H1 (cell line): Measurements from ENCODE around the gene NUCB1. TPM values are rescaled to one million over a fixed set of nuclear protein-coding genes. Genes with fewer than 3 reads are reported as not detected.

ENCODE experiments used
- CTCF ChIA-PET: fragments of 300-600 bp; sonication (Branson Sonifier 250); formaldehyde crosslinking; loops from one replicate; lab custom pipeline; 2021; ENCODE audit not compliant: partially characterized antibody; lab: Charles Lee
- POLR2A ChIA-PET: fragments of 300-600 bp; sonication (Branson Sonifier 250); formaldehyde crosslinking; loops from one replicate; lab custom pipeline; 2021; ENCODE audit warnings: inconsistent platforms; ENCODE audit not compliant: partially characterized antibody; lab: Charles Lee
- DNase-seq, 2 experiments: peaks; one replicate each; pipeline versions ENCODE4 v3.0.0 to v3.0.0-alpha.2; 2010 to 2022; ENCODE audit warnings: low spot score in 2 of 2, low read depth in 1 of 2, mixed read lengths in 1 of 2
- FAIRE-seq: peaks from 2 replicates; lab custom pipeline; 2011; peaks lifted over from hg19 to GRCh38; lab: Jason Lieb, UNC
- H2AFZ ChIP-seq: 2 replicates; pipeline ENCODE4 v1.8.1; 2012; ENCODE audit warnings: low read length, inconsistent platforms
- H2AK5ac ChIP-seq: 2 replicates; pipeline ENCODE4 v1.6.1; 2013; ENCODE audit warnings: low read depth, low read length
- H2BK120ac ChIP-seq: replicated peaks from 2 replicates; pipeline ENCODE3; 2013; ENCODE audit warnings: low read depth, low read length, inconsistent platforms
- H2BK12ac ChIP-seq: 2 replicates; pipeline ENCODE4 v1.6.1; 2013; ENCODE audit warnings: low read depth, low read length
- H2BK15ac ChIP-seq: 2 replicates; pipeline ENCODE4 v1.6.1; 2013; ENCODE audit warnings: low read length
- H2BK20ac ChIP-seq: 2 replicates; pipeline ENCODE4 v1.6.1; 2013; ENCODE audit warnings: low read length
- H2BK5ac ChIP-seq: 2 replicates; pipeline ENCODE4 v1.6.1; 2013; ENCODE audit warnings: low read depth, low read length
- H3K14ac ChIP-seq: 2 replicates; pipeline ENCODE4 v1.6.1; 2013; ENCODE audit warnings: inconsistent platforms; ENCODE audit not compliant: insufficient read length
- H3K18ac ChIP-seq: 2 replicates; pipeline ENCODE4 v1.6.1; 2013; ENCODE audit warnings: low read length; ENCODE audit errors: extremely low read depth
- H3K23ac ChIP-seq: 2 replicates; pipeline ENCODE4 v1.6.1; 2013; ENCODE audit warnings: inconsistent platforms; ENCODE audit not compliant: insufficient read length
- H3K23me2 ChIP-seq: 2 replicates; pipeline ENCODE4 v1.6.1; 2013; ENCODE audit warnings: low read depth, low read length
- H3K27ac ChIP-seq: 2 replicates; pipeline ENCODE4 v1.6.1; 2011; ENCODE audit warnings: low read depth, low read length, inconsistent platforms
- H3K27me3 ChIP-seq, 4 experiments: replicated peaks in 1 of 4; 1 replicate in 1 of 4; 2 replicates in 3 of 4; pipeline versions ENCODE4 v1.6.1 to v1.8.1; 2011 to 2013; ENCODE audit warnings: low read length in 3 of 4, mild to moderate bottlenecking in 3 of 4, inconsistent platforms in 2 of 4, mixed read lengths in 2 of 4, moderate library complexity in 1 of 4; ENCODE audit not compliant: control insufficient read depth in 3 of 4, insufficient read depth in 3 of 4; ENCODE audit errors: extremely low read depth in 1 of 4
- H3K36me3 ChIP-seq, 4 experiments: 2 replicates each; pipeline versions ENCODE4 v1.6.1 to v1.8.1; 2011 to 2013; ENCODE audit warnings: mild to moderate bottlenecking in 4 of 4, low read length in 3 of 4, moderate library complexity in 2 of 4, control low read depth in 1 of 4, inconsistent platforms in 1 of 4; ENCODE audit not compliant: insufficient read depth in 4 of 4, control insufficient read depth in 2 of 4
- H3K4ac ChIP-seq: replicated peaks from 2 replicates; pipeline ENCODE3; 2013; ENCODE audit warnings: low read length, low read depth, mixed read lengths, inconsistent platforms; ENCODE audit not compliant: insufficient read length
- H3K4me1 ChIP-seq, 4 experiments: replicated peaks in 1 of 4; 1 replicate in 1 of 4; 2 replicates in 3 of 4; pipeline versions ENCODE4 v1.6.1 to v1.8.1; 2011 to 2013; ENCODE audit warnings: low read length in 3 of 4, inconsistent platforms in 2 of 4, mixed read lengths in 1 of 4; ENCODE audit not compliant: insufficient read depth in 4 of 4, control insufficient read depth in 3 of 4
- H3K4me2 ChIP-seq, 2 experiments: 2 replicates each; pipeline versions ENCODE4 v1.6.1 to v1.8.1; 2011 to 2013; ENCODE audit warnings: low read depth in 2 of 2, low read length in 2 of 2, control low read depth in 1 of 2, inconsistent platforms in 1 of 2, mild to moderate bottlenecking in 1 of 2; ENCODE audit not compliant: insufficient read depth in 1 of 2
- H3K4me3 ChIP-seq, 4 experiments: fragments of 200-600, 300-600 bp in 1 of 4; sonication (generic), shearing (Covaris generic), sonication (Bioruptor Twin) in 1 of 4; 2 replicates each; pipeline versions ENCODE4 v1.5.1 to v1.8.1; 2011 to 2016; ENCODE audit warnings: low read length in 4 of 4, low read depth in 3 of 4, control low read depth in 2 of 4, inconsistent platforms in 2 of 4, mild to moderate bottlenecking in 2 of 4, mixed read lengths in 1 of 4, moderate library complexity in 1 of 4; ENCODE audit not compliant: insufficient read depth in 2 of 4; ENCODE audit errors: extremely low read depth in 1 of 4
- H3K56ac ChIP-seq: replicated peaks from 2 replicates; pipeline ENCODE3; 2013; ENCODE audit warnings: low read depth, mild to moderate bottlenecking, mixed read lengths, low read length, inconsistent platforms; ENCODE audit not compliant: insufficient read length
- H3K79me1 ChIP-seq: 2 replicates; pipeline ENCODE4 v1.6.1; 2013; ENCODE audit warnings: low read depth, low read length, control low read depth
- H3K79me2 ChIP-seq, 2 experiments: 2 replicates each; pipeline versions ENCODE4 v1.6.1 to v1.8.1; 2012 to 2013; ENCODE audit warnings: low read length in 2 of 2, mild to moderate bottlenecking in 2 of 2, inconsistent platforms in 1 of 2; ENCODE audit not compliant: insufficient read depth in 2 of 2, control insufficient read depth in 1 of 2
- H3K9ac ChIP-seq, 4 experiments: replicated peaks in 1 of 4; 1 replicate in 1 of 4; 2 replicates in 3 of 4; pipeline versions ENCODE4 v1.6.1 to v1.8.1; 2011 to 2013; ENCODE audit warnings: low read depth in 3 of 4, low read length in 3 of 4, control low read depth in 2 of 4, mild to moderate bottlenecking in 2 of 4, moderate library complexity in 2 of 4, inconsistent platforms in 1 of 4; ENCODE audit errors: extremely low read depth in 1 of 4
- H3K9me3 ChIP-seq, 2 experiments: 2 replicates each; pipeline versions ENCODE4 v1.6.1 to v1.8.1; 2012 to 2013; ENCODE audit warnings: mild to moderate bottlenecking in 2 of 2, moderate library complexity in 2 of 2, control low read depth in 1 of 2, inconsistent platforms in 1 of 2, low read depth in 1 of 2, low read length in 1 of 2, mixed read lengths in 1 of 2; ENCODE audit not compliant: insufficient read depth in 2 of 2
- H4K20me1 ChIP-seq, 2 experiments: replicated peaks in 1 of 2; 2 replicates each; pipeline versions ENCODE3 to v1.8.1; 2011 to 2013; ENCODE audit warnings: inconsistent platforms in 2 of 2, low read length in 2 of 2, mild to moderate bottlenecking in 1 of 2; ENCODE audit not compliant: insufficient read depth in 2 of 2, control insufficient read depth in 1 of 2
- H4K5ac ChIP-seq: 2 replicates; pipeline ENCODE4 v1.6.1; 2013; ENCODE audit warnings: low read length, low read depth, mixed read lengths, inconsistent platforms; ENCODE audit not compliant: insufficient read length
- H4K8ac ChIP-seq: 2 replicates; pipeline ENCODE4 v1.8.0; 2013; ENCODE audit warnings: mild to moderate bottlenecking, moderate library complexity, low read length, inconsistent platforms; ENCODE audit not compliant: insufficient read depth; ENCODE audit errors: extremely low read depth
- H4K91ac ChIP-seq: replicated peaks from 2 replicates; pipeline ENCODE3; 2013; ENCODE audit warnings: low read length, mixed read lengths, inconsistent platforms; ENCODE audit not compliant: insufficient read length
- BCL11A ChIP-seq, 2 experiments: IDR thresholded peaks; one replicate each; pipeline ENCODE4 v1.6.1; 2011; ENCODE audit warnings: low read depth in 2 of 2, low read length in 2 of 2, mild to moderate bottlenecking in 2 of 2
- CHD2 ChIP-seq: IDR thresholded peaks from 2 replicates; pipeline ENCODE4 v1.6.1; 2012; ENCODE audit warnings: low read length, improper control_type of control experiment
- EZH2 ChIP-seq: fragments of 200-600 bp; sonication (generic); IDR thresholded peaks from 2 replicates; pipeline ENCODE4 v1.7.1; 2012; ENCODE audit warnings: low read depth, mild to moderate bottlenecking, moderate library complexity, low read length, inconsistent platforms; ENCODE audit not compliant: severe bottlenecking
- MAFK ChIP-seq: IDR thresholded peaks from 2 replicates; pipeline ENCODE4 v1.6.1; 2012; ENCODE audit warnings: low read depth, mild to moderate bottlenecking, improper control_type of control experiment, low read length
- POLR2A ChIP-seq, 2 experiments: IDR thresholded peaks; 1 replicate in 1 of 2; 2 replicates in 1 of 2; pipeline ENCODE4 v1.6.1; 2011; ENCODE audit warnings: low read depth in 2 of 2, low read length in 2 of 2, mild to moderate bottlenecking in 2 of 2; ENCODE audit errors: control extremely low read depth in 1 of 2
- POLR2AphosphoS5 ChIP-seq: IDR thresholded peaks from 2 replicates; pipeline ENCODE4 v1.6.1; 2011; ENCODE audit warnings: low read depth, low read length
- RNF2 ChIP-seq: fragments of 200-900, 300-1000 bp; sonication (generic); IDR thresholded peaks from 2 replicates; pipeline ENCODE4 v1.7.1; 2016; ENCODE audit warnings: borderline replicate concordance, low read depth, mild to moderate bottlenecking, antibody characterized with exemption, low read length; ENCODE audit not compliant: poor library complexity, severe bottlenecking; ENCODE audit errors: missing control alignments
- SUZ12 ChIP-seq: fragments of 200-600 bp; sonication (generic); IDR thresholded peaks from 2 replicates; pipeline ENCODE4 v1.6.1; 2012; ENCODE audit warnings: mild to moderate bottlenecking, inconsistent platforms, low read length, moderate library complexity, mixed read lengths
- TAF1 ChIP-seq: IDR thresholded peaks from 2 replicates; pipeline ENCODE4 v1.6.1; 2011; ENCODE audit warnings: mild to moderate bottlenecking, low read depth, low read length
- TCF12 ChIP-seq: IDR thresholded peaks from 2 replicates; pipeline ENCODE4 v1.6.1; 2011; ENCODE audit warnings: low read depth, mild to moderate bottlenecking, low read length
- WGBS, 2 experiments: shearing (Covaris generic) in 1 of 2; methylation state at CpG; one replicate each; pipeline versions ENCODE4 v1.1.6 to v1.1.7; 2013 to 2015; ENCODE audit warnings: low lambda C conversion rate in 2 of 2, mixed read lengths in 2 of 2, inconsistent platforms in 1 of 2, low coverage in 1 of 2, missing lambda C conversion rate in 1 of 2; ENCODE audit not compliant: insufficient replicate concordance in 2 of 2, insufficient coverage in 1 of 2, insufficient read length in 1 of 2; ENCODE audit errors: extremely low coverage in 1 of 2, missing lambda C conversion rate in 1 of 2; 5-methylcytosine and 5-hydroxymethylcytosine counted together
- polyA plus RNA-seq, 7 experiments: library from polyadenylated mRNA; depleted of rRNA in 3 of 7; stranded (reverse) in 5 of 7; unstranded in 2 of 7; fragments of >200 nt in 5 of 7; fragments of 200-250 nt in 2 of 7; gene quantifications; 1 replicate in 5 of 7; 2 replicates in 1 of 7; 4 replicates in 1 of 7; pipeline versions ENCODE4 v1.2.1 to v1.2.3, GENCODE V29; 2011 to 2013; ENCODE audit warnings: missing spikeins in 2 of 7, mixed read lengths in 2 of 7
- total RNA-seq: library from RNA; stranded (reverse); fragmentation: NEBNext Ultra II Directional; extraction: Animal tissue kit (Norgen Biotek cat#: 25700); gene quantifications from 2 replicates; pipeline ENCODE4 v1.2.1, GENCODE V29; 2021
- TF ChIP-seq, protein P1 (sequence below): IDR thresholded peaks from 2 replicates; pipeline ENCODE4 v1.6.1; 2012; ENCODE audit warnings: low read length, inconsistent platforms

NUCB1 gene
- total and polyA plus RNA-seq, 2 of the 8 experiments (the other 6 are each of a cell fraction or from before 2014, with no cell fraction given): 111 to 121 TPM

GRCh38 chr19:48870048-48870447, 30.1 kb upstream of the NUCB1 start:
- POLR2A ChIA-PET: interaction anchor here (1.6 to 3.1 kb wide), 5 partner anchors 10 to 95 kb away, joined by 4 to 17 read pairs (median 6); partner anchors contain the start of genes FTL and NUCB1
- DNase-seq: no peak
- TF ChIP-seq SUZ12: no peak
- TF ChIP-seq EZH2: no peak
- TF ChIP-seq CHD2: no peak
- TF ChIP-seq MAFK: no peak
- TF ChIP-seq, protein P1, sequence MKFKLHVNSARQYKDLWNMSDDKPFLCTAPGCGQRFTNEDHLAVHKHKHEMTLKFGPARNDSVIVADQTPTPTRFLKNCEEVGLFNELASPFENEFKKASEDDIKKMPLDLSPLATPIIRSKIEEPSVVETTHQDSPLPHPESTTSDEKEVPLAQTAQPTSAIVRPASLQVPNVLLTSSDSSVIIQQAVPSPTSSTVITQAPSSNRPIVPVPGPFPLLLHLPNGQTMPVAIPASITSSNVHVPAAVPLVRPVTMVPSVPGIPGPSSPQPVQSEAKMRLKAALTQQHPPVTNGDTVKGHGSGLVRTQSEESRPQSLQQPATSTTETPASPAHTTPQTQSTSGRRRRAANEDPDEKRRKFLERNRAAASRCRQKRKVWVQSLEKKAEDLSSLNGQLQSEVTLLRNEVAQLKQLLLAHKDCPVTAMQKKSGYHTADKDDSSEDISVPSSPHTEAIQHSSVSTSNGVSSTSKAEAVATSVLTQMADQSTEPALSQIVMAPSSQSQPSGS: no peak
- TF ChIP-seq RNF2: no peak
- no peak for TF ChIP-seq BCL11A (IDR thresholded peaks at IDR 0.05; ENCODE audit: low read depth in 2 of 2, low read length in 2 of 2)
- no peak for TF ChIP-seq POLR2A (IDR thresholded peaks at IDR 0.05; ENCODE audit: control extremely low read depth in 1 of 2, low read depth in 2 of 2, low read length in 2 of 2)
- no peak for TF ChIP-seq POLR2AphosphoS5
- TF ChIP-seq TCF12: no peak
- no peak for TF ChIP-seq TAF1

More at GRCh38 chr19:48870048-48870447, 30.1 kb upstream of the NUCB1 start:
- Histone ChIP-seq H3K23ac (no peak overlapping the region), H2BK120ac (no peak overlapping the region), H3K4me3 (no peak overlapping the region), H3K9me3 (no peaks in the 10 kb centered on the region), H3K79me1 (peaks cover 6% of the 10 kb centered on the region), H4K91ac (no peak overlapping the region), H3K18ac (no peak overlapping the region; the same call in 1 of the 2 replicates), H3K4me2 (no peak overlapping the region), H3K23me2 (peaks cover 9% of the 10 kb centered on the region), H3K56ac (no peak overlapping the region), H4K20me1 (peaks cover 7 to 8% of the 10 kb centered on the region in 2 experiments), H2BK5ac (no peak overlapping the region), H2AK5ac (no peak overlapping the region), H3K4ac (no peak overlapping the region), H4K8ac (no peak overlapping the region), H2BK12ac (peak overlapping the region; percentile 50; the same call in 1 of the 2 replicates), H3K79me2 (peaks cover 7 to 25% of the 10 kb centered on the region in 2 experiments; a peak in 3 of 4 replicates), H3K9ac (no peak overlapping the region), H3K36me3 (peaks cover 8 to 17% (median 11%) of the 10 kb centered on the region in 4 experiments; a peak in 6 of 8 replicates), H2BK20ac (no peak overlapping the region), H3K4me1 (peaks cover 5 to 25% (median 15%) of the 10 kb centered on the region in 4 experiments), H4K5ac (no peak overlapping the region), H2BK15ac (no peak overlapping the region), H3K14ac (no peak overlapping the region), H2AFZ (no peak overlapping the region), H3K27ac (no peak overlapping the region), H3K27me3 (no peaks in the 10 kb centered on the region)
- no peak for FAIRE-seq
- 96% methylated on average over 9 of the region's 9 CpGs; no CpG with 5 or more reads in 1 of the 2 experiments for WGBS, 2 experiments
- CTCF ChIA-PET: interaction anchor here (1.4 kb wide), 1 partner anchor 19 kb away, joined by 4 read pairs; no protein-coding TSS in a partner anchor
